GM23338 (cell line): Measurements from ENCODE around the gene POSTN. TPM values are rescaled to one million over a fixed set of nuclear protein-coding genes. Genes with fewer than 3 reads are reported as not detected.

Experiments used
- ATAC-seq: fragments of 200-7000 bp; cut with Tn5 transposase; 3 replicates; pipeline ENCODE4 v1.9.1; 2020
- DNase-seq: peaks from one replicate; pipeline ENCODE4 v3.0.0-alpha.2; 2015; ENCODE audit warnings: low spot score
- H2AFZ ChIP-seq: fragments of 200-600 bp; sonication (generic); 2 replicates; pipeline ENCODE4 v1.8.0; 2016; ENCODE audit warnings: antibody characterized with exemption, mild to moderate bottlenecking, moderate library complexity
- H3F3A ChIP-seq: fragments of 200-600 bp; sonication (generic); replicated peaks from 2 replicates; pipeline ENCODE4 v1.8.0; 2017; ENCODE audit warnings: antibody characterized with exemption, mixed run types, low read depth
- H3K27ac ChIP-seq: fragments of 200-600 bp; sonication (generic); 2 replicates; pipeline ENCODE4 v1.6.1; 2016; ENCODE audit warnings: low read depth
- H3K27me3 ChIP-seq: fragments of 200-600 bp; sonication (generic); 2 replicates; pipeline ENCODE4 v1.8.0; 2016; ENCODE audit warnings: mild to moderate bottlenecking, mixed run types, moderate library complexity; ENCODE audit not compliant: insufficient read depth
- H3K36me3 ChIP-seq: fragments of 200-600 bp; sonication (generic); 2 replicates; pipeline ENCODE4 v1.8.0; 2016; ENCODE audit warnings: mild to moderate bottlenecking; ENCODE audit not compliant: insufficient read depth
- H3K4me1 ChIP-seq: fragments of 200-600 bp; sonication (generic); 2 replicates; pipeline ENCODE4 v1.8.0; 2016; ENCODE audit warnings: mild to moderate bottlenecking, moderate library complexity; ENCODE audit not compliant: insufficient read depth
- H3K4me2 ChIP-seq: fragments of 200-600 bp; sonication (generic); 2 replicates; pipeline ENCODE4 v1.7.1; 2017; ENCODE audit warnings: mixed run types
- H3K4me3 ChIP-seq: fragments of 200-600 bp; sonication (generic); 2 replicates; pipeline ENCODE4 v1.6.1; 2016; ENCODE audit warnings: mixed run types
- H3K79me2 ChIP-seq: fragments of 200-600 bp; sonication (generic); replicated peaks from 2 replicates; pipeline ENCODE4 v1.8.0; 2017; ENCODE audit warnings: mild to moderate bottlenecking; ENCODE audit not compliant: insufficient read depth
- H3K9me2 ChIP-seq: fragments of 200-600 bp; sonication (generic); 2 replicates; pipeline ENCODE4 v1.8.0; 2017; ENCODE audit not compliant: insufficient read depth
- H4K20me1 ChIP-seq: fragments of 200-600 bp; sonication (generic); replicated peaks from 2 replicates; pipeline ENCODE4 v1.8.0; 2017; ENCODE audit warnings: mild to moderate bottlenecking; ENCODE audit not compliant: insufficient read depth
- H3K27ac Mint-ChIP-seq: 2 replicates; pipeline ENCODE4 v1.8.0; 2020; ENCODE audit warnings: inconsistent platforms, mild to moderate bottlenecking, moderate library complexity, mixed read lengths
- H3K27me3 Mint-ChIP-seq: 3 replicates; pipeline ENCODE4 v1.8.0; 2022; ENCODE audit warnings: low read depth, mild to moderate bottlenecking, moderate library complexity, mixed read lengths, inconsistent platforms; ENCODE audit not compliant: insufficient read depth, poor library complexity
- H3K36me3 Mint-ChIP-seq: 3 replicates; pipeline ENCODE4 v1.8.0; 2021; ENCODE audit warnings: low read depth, mild to moderate bottlenecking, inconsistent platforms, moderate library complexity, mixed read lengths
- H3K4me1 Mint-ChIP-seq: 3 replicates; pipeline ENCODE4 v1.8.0; 2020; ENCODE audit warnings: mild to moderate bottlenecking, inconsistent platforms, mixed read lengths
- H3K4me3 Mint-ChIP-seq: 3 replicates; pipeline ENCODE4 v1.8.0; 2021; ENCODE audit warnings: moderate library complexity, mild to moderate bottlenecking, inconsistent platforms, mixed read lengths
- H3K9me3 Mint-ChIP-seq: 3 replicates; pipeline ENCODE4 v1.8.0; 2020; ENCODE audit warnings: moderate library complexity, mild to moderate bottlenecking, inconsistent platforms, mixed read lengths
- CTCF ChIP-seq, 2 experiments: fragments of 200-600 bp in 1 of 2; sonication (generic) in 1 of 2; conservative IDR thresholded peaks; 2 replicates each; pipeline versions ENCODE4 v1.5.1 to v1.6.1; 2016 to 2017; ENCODE audit warnings: antibody characterized with exemption in 2 of 2, low read depth in 2 of 2, mild to moderate bottlenecking in 2 of 2, moderate library complexity in 1 of 2
- EZH2phosphoT487 ChIP-seq: fragments of 200-600 bp; sonication (generic); IDR thresholded peaks from one replicate; pipeline ENCODE4 v1.8.1; 2018; ENCODE audit warnings: antibody characterized with exemption; ENCODE audit not compliant: unreplicated experiment
- JUNB ChIP-seq: IDR thresholded peaks from one replicate; pipeline ENCODE4 v1.6.1; 2016; ENCODE audit warnings: antibody characterized with exemption; ENCODE audit not compliant: unreplicated experiment
- POLR2AphosphoS5 ChIP-seq: IDR thresholded peaks from 2 replicates; pipeline ENCODE4 v1.6.1; 2016; ENCODE audit warnings: antibody characterized with exemption, low read depth
- STAT1 ChIP-seq: IDR thresholded peaks from one replicate; pipeline ENCODE4 v1.6.1; 2016; ENCODE audit warnings: antibody characterized with exemption; ENCODE audit not compliant: unreplicated experiment
- ZNF114 ChIP-seq: fragments of 250-450 bp; sonication (Bioruptor Pico); IDR thresholded peaks from 2 replicates; pipeline ENCODE4 v1.5.0; 2020; ENCODE audit warnings: mild to moderate bottlenecking, moderate library complexity
- polyA plus RNA-seq: library from polyadenylated mRNA; unstranded; fragments of >200 nt; fragmentation: Nextera tagmentation; extraction: Ambion mirVana; gene quantifications from 2 replicates; pipeline ENCODE4 v1.2.1, GENCODE V29; 2016
- total RNA-seq: library from RNA; depleted of rRNA; stranded (reverse); fragments of >200 nt; shearing (Covaris generic); gene quantifications from 2 replicates; pipeline ENCODE4 v1.2.3, GENCODE V29; 2014
- TF ChIP-seq, protein P1 (sequence below): IDR thresholded peaks from one replicate; pipeline ENCODE4 v1.6.1; 2018; ENCODE audit warnings: antibody characterized with exemption; ENCODE audit not compliant: unreplicated experiment
- TF ChIP-seq, protein P2 (sequence below): fragments of 250-450 bp; sonication (Bioruptor Pico); IDR thresholded peaks from 2 replicates; pipeline ENCODE4 v1.5.0; 2020; ENCODE audit warnings: mild to moderate bottlenecking, moderate library complexity

POSTN gene
- total and polyA plus RNA-seq, 2 experiments from 2014 or later: 0.21 to 0.31 TPM

DNA sequence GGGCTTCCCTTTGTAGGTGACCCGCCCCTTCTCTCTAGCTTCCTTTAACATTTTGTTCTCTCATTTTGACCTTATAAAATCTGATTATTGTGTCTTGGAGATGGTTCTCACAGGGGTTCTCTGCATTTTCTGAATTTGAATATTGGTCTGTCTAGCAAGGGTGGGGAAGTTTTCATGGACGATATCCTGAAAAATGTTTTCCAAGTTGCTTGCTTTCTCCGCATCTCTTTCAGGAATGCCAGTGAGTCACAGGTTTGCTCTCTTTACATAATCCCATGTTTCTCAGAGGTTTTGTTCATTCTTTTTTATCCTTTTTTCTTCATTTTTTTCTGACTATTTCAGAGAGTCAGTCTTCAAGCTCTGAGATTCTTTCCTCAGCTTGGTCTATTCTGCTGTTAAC is 53.6 kb downstream of the POSTN start:
- no peak for DNase-seq
- no peaks in the 10 kb centered on the region for H3K27me3 ChIP-seq
- no peaks in the 10 kb centered on the region for H3K36me3 ChIP-seq
- H3F3A ChIP-seq: no peaks in the 10 kb centered on the region
- no peak overlapping the region for H3K4me2 ChIP-seq
- H3K4me3 Mint-ChIP-seq: no peak overlapping the region
- H3K27me3 Mint-ChIP-seq: no peaks in the 10 kb centered on the region
- TF ChIP-seq EZH2phosphoT487 (no peak), ZNF114 (CRISPR knock-in tag) (no peak), CTCF (conservative IDR thresholded peaks at IDR 0.05; ENCODE audit: low read depth in 2 of 2) (no peak), POLR2AphosphoS5 (no peak), STAT1 (no peak), JUNB (no peak)
- TF ChIP-seq, protein P1, sequence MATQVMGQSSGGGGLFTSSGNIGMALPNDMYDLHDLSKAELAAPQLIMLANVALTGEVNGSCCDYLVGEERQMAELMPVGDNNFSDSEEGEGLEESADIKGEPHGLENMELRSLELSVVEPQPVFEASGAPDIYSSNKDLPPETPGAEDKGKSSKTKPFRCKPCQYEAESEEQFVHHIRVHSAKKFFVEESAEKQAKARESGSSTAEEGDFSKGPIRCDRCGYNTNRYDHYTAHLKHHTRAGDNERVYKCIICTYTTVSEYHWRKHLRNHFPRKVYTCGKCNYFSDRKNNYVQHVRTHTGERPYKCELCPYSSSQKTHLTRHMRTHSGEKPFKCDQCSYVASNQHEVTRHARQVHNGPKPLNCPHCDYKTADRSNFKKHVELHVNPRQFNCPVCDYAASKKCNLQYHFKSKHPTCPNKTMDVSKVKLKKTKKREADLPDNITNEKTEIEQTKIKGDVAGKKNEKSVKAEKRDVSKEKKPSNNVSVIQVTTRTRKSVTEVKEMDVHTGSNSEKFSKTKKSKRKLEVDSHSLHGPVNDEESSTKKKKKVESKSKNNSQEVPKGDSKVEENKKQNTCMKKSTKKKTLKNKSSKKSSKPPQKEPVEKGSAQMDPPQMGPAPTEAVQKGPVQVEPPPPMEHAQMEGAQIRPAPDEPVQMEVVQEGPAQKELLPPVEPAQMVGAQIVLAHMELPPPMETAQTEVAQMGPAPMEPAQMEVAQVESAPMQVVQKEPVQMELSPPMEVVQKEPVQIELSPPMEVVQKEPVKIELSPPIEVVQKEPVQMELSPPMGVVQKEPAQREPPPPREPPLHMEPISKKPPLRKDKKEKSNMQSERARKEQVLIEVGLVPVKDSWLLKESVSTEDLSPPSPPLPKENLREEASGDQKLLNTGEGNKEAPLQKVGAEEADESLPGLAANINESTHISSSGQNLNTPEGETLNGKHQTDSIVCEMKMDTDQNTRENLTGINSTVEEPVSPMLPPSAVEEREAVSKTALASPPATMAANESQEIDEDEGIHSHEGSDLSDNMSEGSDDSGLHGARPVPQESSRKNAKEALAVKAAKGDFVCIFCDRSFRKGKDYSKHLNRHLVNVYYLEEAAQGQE: no peak
- TF ChIP-seq, protein P2, sequence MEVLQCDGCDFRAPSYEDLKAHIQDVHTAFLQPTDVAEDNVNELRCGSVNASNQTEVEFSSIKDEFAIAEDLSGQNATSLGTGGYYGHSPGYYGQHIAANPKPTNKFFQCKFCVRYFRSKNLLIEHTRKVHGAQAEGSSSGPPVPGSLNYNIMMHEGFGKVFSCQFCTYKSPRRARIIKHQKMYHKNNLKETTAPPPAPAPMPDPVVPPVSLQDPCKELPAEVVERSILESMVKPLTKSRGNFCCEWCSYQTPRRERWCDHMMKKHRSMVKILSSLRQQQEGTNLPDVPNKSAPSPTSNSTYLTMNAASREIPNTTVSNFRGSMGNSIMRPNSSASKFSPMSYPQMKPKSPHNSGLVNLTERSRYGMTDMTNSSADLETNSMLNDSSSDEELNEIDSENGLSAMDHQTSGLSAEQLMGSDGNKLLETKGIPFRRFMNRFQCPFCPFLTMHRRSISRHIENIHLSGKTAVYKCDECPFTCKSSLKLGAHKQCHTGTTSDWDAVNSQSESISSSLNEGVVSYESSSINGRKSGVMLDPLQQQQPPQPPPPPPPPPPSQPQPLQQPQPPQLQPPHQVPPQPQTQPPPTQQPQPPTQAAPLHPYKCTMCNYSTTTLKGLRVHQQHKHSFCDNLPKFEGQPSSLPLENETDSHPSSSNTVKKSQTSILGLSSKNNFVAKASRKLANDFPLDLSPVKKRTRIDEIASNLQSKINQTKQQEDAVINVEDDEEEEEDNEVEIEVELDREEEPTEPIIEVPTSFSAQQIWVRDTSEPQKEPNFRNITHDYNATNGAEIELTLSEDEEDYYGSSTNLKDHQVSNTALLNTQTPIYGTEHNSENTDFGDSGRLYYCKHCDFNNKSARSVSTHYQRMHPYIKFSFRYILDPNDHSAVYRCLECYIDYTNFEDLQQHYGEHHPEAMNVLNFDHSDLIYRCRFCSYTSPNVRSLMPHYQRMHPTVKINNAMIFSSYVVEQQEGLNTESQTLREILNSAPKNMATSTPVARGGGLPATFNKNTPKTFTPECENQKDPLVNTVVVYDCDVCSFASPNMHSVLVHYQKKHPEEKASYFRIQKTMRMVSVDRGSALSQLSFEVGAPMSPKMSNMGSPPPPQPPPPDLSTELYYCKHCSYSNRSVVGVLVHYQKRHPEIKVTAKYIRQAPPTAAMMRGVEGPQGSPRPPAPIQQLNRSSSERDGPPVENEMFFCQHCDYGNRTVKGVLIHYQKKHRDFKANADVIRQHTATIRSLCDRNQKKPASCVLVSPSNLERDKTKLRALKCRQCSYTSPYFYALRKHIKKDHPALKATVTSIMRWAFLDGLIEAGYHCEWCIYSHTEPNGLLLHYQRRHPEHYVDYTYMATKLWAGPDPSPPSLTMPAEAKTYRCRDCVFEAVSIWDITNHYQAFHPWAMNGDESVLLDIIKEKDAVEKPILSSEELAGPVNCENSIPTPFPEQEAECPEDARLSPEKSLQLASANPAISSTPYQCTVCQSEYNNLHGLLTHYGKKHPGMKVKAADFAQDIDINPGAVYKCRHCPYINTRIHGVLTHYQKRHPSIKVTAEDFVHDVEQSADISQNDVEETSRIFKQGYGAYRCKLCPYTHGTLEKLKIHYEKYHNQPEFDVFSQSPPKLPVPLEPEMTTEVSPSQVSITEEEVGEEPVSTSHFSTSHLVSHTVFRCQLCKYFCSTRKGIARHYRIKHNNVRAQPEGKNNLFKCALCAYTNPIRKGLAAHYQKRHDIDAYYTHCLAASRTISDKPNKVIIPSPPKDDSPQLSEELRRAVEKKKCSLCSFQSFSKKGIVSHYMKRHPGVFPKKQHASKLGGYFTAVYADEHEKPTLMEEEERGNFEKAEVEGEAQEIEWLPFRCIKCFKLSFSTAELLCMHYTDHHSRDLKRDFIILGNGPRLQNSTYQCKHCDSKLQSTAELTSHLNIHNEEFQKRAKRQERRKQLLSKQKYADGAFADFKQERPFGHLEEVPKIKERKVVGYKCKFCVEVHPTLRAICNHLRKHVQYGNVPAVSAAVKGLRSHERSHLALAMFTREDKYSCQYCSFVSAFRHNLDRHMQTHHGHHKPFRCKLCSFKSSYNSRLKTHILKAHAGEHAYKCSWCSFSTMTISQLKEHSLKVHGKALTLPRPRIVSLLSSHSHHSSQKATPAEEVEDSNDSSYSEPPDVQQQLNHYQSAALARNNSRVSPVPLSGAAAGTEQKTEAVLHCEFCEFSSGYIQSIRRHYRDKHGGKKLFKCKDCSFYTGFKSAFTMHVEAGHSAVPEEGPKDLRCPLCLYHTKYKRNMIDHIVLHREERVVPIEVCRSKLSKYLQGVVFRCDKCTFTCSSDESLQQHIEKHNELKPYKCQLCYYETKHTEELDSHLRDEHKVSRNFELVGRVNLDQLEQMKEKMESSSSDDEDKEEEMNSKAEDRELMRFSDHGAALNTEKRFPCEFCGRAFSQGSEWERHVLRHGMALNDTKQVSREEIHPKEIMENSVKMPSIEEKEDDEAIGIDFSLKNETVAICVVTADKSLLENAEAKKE: no peak
- no peaks in the 10 kb centered on the region for H3K79me2 ChIP-seq
- 0 out of 2 replicates have a peak overlapping the region, but pooled peaks have one; percentile 3 for H2AFZ ChIP-seq
- H3K4me1 Mint-ChIP-seq: peaks cover 5% of the 10 kb centered on the region; the same call in 1 of the 3 replicates
- H3K36me3 Mint-ChIP-seq: peaks cover 8% of the 10 kb centered on the region; the same call in 2 of the 3 replicates
- peaks cover 18% of the 10 kb centered on the region for H3K9me3 Mint-ChIP-seq
- H3K9me2 ChIP-seq: peaks cover 7% of the 10 kb centered on the region; the same call in 1 of the 2 replicates
- H3K4me1 ChIP-seq: no peaks in the 10 kb centered on the region
- no peak for ATAC-seq
- no peak overlapping the region for H3K27ac Mint-ChIP-seq
- no peaks in the 10 kb centered on the region for H4K20me1 ChIP-seq
- no peak overlapping the region for H3K27ac ChIP-seq
- H3K4me3 ChIP-seq: no peak overlapping the region
